Endodermal cell (in vitro differentiated cells): ENCODE results near the gene TTC1. TPM values are rescaled to one million over a fixed set of nuclear protein-coding genes. Genes with fewer than 3 reads are reported as not detected.
A peak's percentile ranks its signal among the peaks of the same experiment; 100 is the strongest.

Experiments
- DNase-seq: peaks from one replicate; pipeline ENCODE4 v3.0.0-alpha.2; 2017
- H3K27ac ChIP-seq: 2 replicates; pipeline ENCODE4 v1.5.1; 2013; ENCODE audit warnings: mild to moderate bottlenecking, low read depth, low read length, moderate library complexity
- H3K27me3 ChIP-seq: 2 replicates; pipeline ENCODE4 v1.6.1; 2013; ENCODE audit warnings: mild to moderate bottlenecking, low read length, moderate library complexity; ENCODE audit not compliant: insufficient read depth, control insufficient read depth, poor library complexity, severe bottlenecking
- H3K36me3 ChIP-seq: 2 replicates; pipeline ENCODE4 v1.7.0; 2013; ENCODE audit warnings: mild to moderate bottlenecking, low read length, moderate library complexity; ENCODE audit not compliant: control insufficient read depth, insufficient read depth
- H3K4me1 ChIP-seq: one replicate; pipeline ENCODE4 v1.7.0; 2013; ENCODE audit warnings: low read length; ENCODE audit not compliant: control insufficient read depth, insufficient read depth
- H3K4me3 ChIP-seq: 2 replicates; pipeline ENCODE4 v1.5.1; 2013; ENCODE audit warnings: mild to moderate bottlenecking, low read length, moderate library complexity
- H3K9ac ChIP-seq: 2 replicates; pipeline ENCODE4 v1.6.1; 2013; ENCODE audit warnings: mild to moderate bottlenecking, low read length, moderate library complexity; ENCODE audit not compliant: poor library complexity, severe bottlenecking; ENCODE audit errors: extremely low read depth
- H3K9me3 ChIP-seq: 2 replicates; pipeline ENCODE4 v1.6.1; 2013; ENCODE audit warnings: mild to moderate bottlenecking, low read length, moderate library complexity; ENCODE audit not compliant: control insufficient read depth
- H3K27ac Mint-ChIP-seq: 2 replicates; pipeline ENCODE4 v1.8.0; 2020; ENCODE audit warnings: mixed read lengths
- H3K27me3 Mint-ChIP-seq: 2 replicates; pipeline ENCODE4 v1.8.0; 2021; ENCODE audit warnings: mild to moderate bottlenecking, mixed read lengths; ENCODE audit not compliant: insufficient read depth
- H3K36me3 Mint-ChIP-seq: 2 replicates; pipeline ENCODE4 v1.8.0; 2020; ENCODE audit warnings: low read depth, mixed read lengths
- H3K4me1 Mint-ChIP-seq: 2 replicates; pipeline ENCODE4 v1.8.0; 2020; ENCODE audit warnings: mixed read lengths
- H3K4me3 Mint-ChIP-seq: 2 replicates; pipeline ENCODE4 v1.8.0; 2020; ENCODE audit warnings: mild to moderate bottlenecking, moderate library complexity, mixed read lengths
- H3K9me3 Mint-ChIP-seq: 2 replicates; pipeline ENCODE4 v1.8.0; 2020; ENCODE audit warnings: mild to moderate bottlenecking, mixed read lengths
- CTCF ChIP-seq: fragments of 200-600 bp; sonication (generic); conservative IDR thresholded peaks from 2 replicates; pipeline ENCODE4 v1.5.0; 2021; ENCODE audit warnings: antibody characterized with exemption, mild to moderate bottlenecking
- WGBS, 2 experiments: methylation state at CpG; one replicate each; pipeline versions ENCODE4 v1.1.5 to v1.1.7; 2013; ENCODE audit warnings: missing lambda C conversion rate in 2 of 2, mixed read lengths in 1 of 2; ENCODE audit not compliant: insufficient coverage in 1 of 2, insufficient read length in 1 of 2; 5-methylcytosine and 5-hydroxymethylcytosine counted together
- total RNA-seq, 2 donors: library from RNA; stranded (reverse); fragmentation: NEBNext Ultra II Directional in 1 of 2; extraction: Animal tissue kit (Norgen Biotek cat#: 25700) in 1 of 2; gene quantifications; 2 replicates in 1 of 2; 3 replicates in 1 of 2; pipeline ENCODE4 v1.2.1, GENCODE V29; 2021

Gene TTC1
- total RNA-seq, 2 donors from 2014 or later: 59.8 to 72.3 TPM

- H3K36me3 Mint-ChIP-seq: peaks cover 61% of the 10 kb centered on the region
- no peak overlapping the region for H3K27ac Mint-ChIP-seq
- H3K27me3 ChIP-seq: no peaks in the 10 kb centered on the region
- no peaks in the 10 kb centered on the region for H3K27me3 Mint-ChIP-seq
- H3K27ac ChIP-seq: no peak overlapping the region
- H3K9me3 ChIP-seq: no peaks in the 10 kb centered on the region
- no peaks in the 10 kb centered on the region for H3K9me3 Mint-ChIP-seq
- no peak overlapping the region for H3K9ac ChIP-seq
- 93 to 100% methylated on average over 2 of the region's 2 CpGs for WGBS, 2 experiments
- H3K4me3 ChIP-seq: no peak overlapping the region
- no peak for TF ChIP-seq CTCF
- peaks cover 3% of the 10 kb centered on the region for H3K4me1 Mint-ChIP-seq
- H3K36me3 ChIP-seq: peaks cover 66% of the 10 kb centered on the region
- no peaks in the 10 kb centered on the region for H3K4me1 ChIP-seq
- H3K4me3 Mint-ChIP-seq: no peak overlapping the region
- no peak for DNase-seq
Measured at GRCh38 chr5:160096178-160096577, 87.2 kb downstream of the TTC1 start.

GRCh38 chr5:160097991-160098390 lies 89.1 kb downstream of the TTC1 start:
- no peaks in the 10 kb centered on the region for H3K4me1 Mint-ChIP-seq
- H3K27me3 ChIP-seq: no peaks in the 10 kb centered on the region
- H3K27ac ChIP-seq: no peak overlapping the region
- H3K4me3 Mint-ChIP-seq: no peak overlapping the region
- H3K9me3 Mint-ChIP-seq: no peaks in the 10 kb centered on the region
- no peak overlapping the region for H3K27ac Mint-ChIP-seq
- no peak overlapping the region for H3K9ac ChIP-seq
- TF ChIP-seq CTCF: no peak
- 97 to 100% methylated on average over 1 to 4 of the region's 4 CpGs for WGBS, 2 experiments
- no peak for DNase-seq
- H3K36me3 Mint-ChIP-seq: peaks cover 52% of the 10 kb centered on the region
- H3K27me3 Mint-ChIP-seq: no peaks in the 10 kb centered on the region
- H3K4me3 ChIP-seq: no peak overlapping the region
- no peaks in the 10 kb centered on the region for H3K4me1 ChIP-seq
- peaks cover 60% of the 10 kb centered on the region for H3K36me3 ChIP-seq
- no peaks in the 10 kb centered on the region for H3K9me3 ChIP-seq

- Mint-ChIP-seq H3K4me3 (no peak overlapping the region), H3K27ac (peak overlapping the region; percentile 68), H3K36me3 (peaks cover 55% of the 10 kb centered on the region), H3K27me3 (no peaks in the 10 kb centered on the region), H3K4me1 (peaks cover 2% of the 10 kb centered on the region), H3K9me3 (no peaks in the 10 kb centered on the region)
- H3K4me1 ChIP-seq: no peaks in the 10 kb centered on the region
- H3K27ac ChIP-seq: no peak overlapping the region
- H3K9me3 ChIP-seq: no peaks in the 10 kb centered on the region
- no peak overlapping the region for H3K4me3 ChIP-seq
- 100% methylated on average over 4 of the region's 4 CpGs; no CpG with 5 or more reads in 1 of the 2 experiments for WGBS, 2 experiments
- peaks cover 59% of the 10 kb centered on the region for H3K36me3 ChIP-seq
- TF ChIP-seq CTCF: no peak
- no peak overlapping the region for H3K9ac ChIP-seq
- no peaks in the 10 kb centered on the region for H3K27me3 ChIP-seq
- DNase-seq: no peak
Measured at GRCh38 chr5:160105686-160106360, 96.9 kb downstream of the TTC1 start.
